Hematopoietic multipotent progenitor cell treated with erythropoietin and hydrocortisone succinate and interleukin-3 and kit ligand, for 8 days (in vitro differentiated cells): ENCODE measurements around the gene DPP4.

Experiments used
- DNase-seq: peaks from one replicate; pipeline ENCODE4 v3.0.0-alpha.2; 2015

The DPP4 gene

GRCh38 chr2:162085090-162085891 lies 11.3 kb upstream of the DPP4 start:
- DNase-seq, result no peak

- no peak for DNase-seq
Observed at GRCh38 chr2:162084536-162084935, 10.5 kb upstream of the DPP4 start.

- DNase-seq, result no peak
Observed at GRCh38 chr2:162082681-162083080, 8.7 kb upstream of the DPP4 start.

GRCh38 chr2:162082036-162082435 lies 8.0 kb upstream of the DPP4 start:
- DNase-seq, result no peak

- DNase-seq, result no peak
Observed at GRCh38 chr2:162079514-162079913, 5.5 kb upstream of the DPP4 start.

- no peak for DNase-seq
Observed at GRCh38 chr2:162075689-162076132, 1.7 kb upstream of the DPP4 start.

- no peak for DNase-seq
Observed at GRCh38 chr2:162074928-162075688, 1.1 kb upstream of the DPP4 start.

- no peak for DNase-seq
Observed at GRCh38 chr2:162074632-162074895, 549 bp upstream of the DPP4 start.

GRCh38 chr2:162072976-162073887 lies 783 bp downstream of the DPP4 start:
- DNase-seq, result no peak

- DNase-seq, result no peak
Observed at GRCh38 chr2:162072181-162072702, 1.8 kb downstream of the DPP4 start.

GRCh38 chr2:162071001-162071400 lies 3.0 kb downstream of the DPP4 start:
- DNase-seq, result no peak

- no peak for DNase-seq
Observed at GRCh38 chr2:162070228-162070936, 3.6 kb downstream of the DPP4 start.

GRCh38 chr2:162069267-162069903 lies 4.6 kb downstream of the DPP4 start:
- DNase-seq, result no peak

- DNase-seq, result no peak
Observed at GRCh38 chr2:162067596-162067995, 6.4 kb downstream of the DPP4 start.

- no peak for DNase-seq
Observed at GRCh38 chr2:162065767-162066166, 8.2 kb downstream of the DPP4 start.

GRCh38 chr2:162063899-162064298 lies 10.1 kb downstream of the DPP4 start:
- DNase-seq, result no peak

GRCh38 chr2:162063281-162063680 lies 10.7 kb downstream of the DPP4 start:
- peak; percentile 1 for DNase-seq

- no peak for DNase-seq
Observed at GRCh38 chr2:162062559-162062958, 11.5 kb downstream of the DPP4 start.

- DNase-seq, result no peak
Observed at GRCh38 chr2:162061021-162061420, 13.0 kb downstream of the DPP4 start.

- no peak for DNase-seq
Observed at GRCh38 chr2:162060532-162060931, 13.5 kb downstream of the DPP4 start.

GRCh38 chr2:162058973-162059668 lies 14.9 kb downstream of the DPP4 start:
- no peak for DNase-seq
